ENCODE measurements around the gene SLC2A9.

Gene SLC2A9

DNA sequence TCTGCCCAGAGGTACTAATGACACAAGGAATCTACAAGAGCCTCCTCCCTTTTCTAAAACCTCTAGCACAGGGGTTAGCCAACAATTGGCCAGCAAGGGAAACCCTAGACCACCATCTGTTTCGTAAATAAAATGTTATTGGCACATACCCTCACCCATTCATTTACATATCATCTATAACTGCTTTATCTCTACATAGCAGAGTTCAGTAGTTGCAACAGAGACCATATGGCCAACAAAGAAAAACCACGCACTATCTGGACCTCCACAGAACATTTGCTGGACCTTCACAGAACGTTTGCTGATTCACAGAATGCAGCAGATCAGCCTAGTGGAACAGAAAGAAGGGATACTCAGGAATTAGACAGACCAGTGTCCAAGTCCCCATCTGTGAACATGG is 9.4 kb downstream of the SLC2A9 start:
- H3K9me3 ChIP-seq (ENCODE audit: control insufficient read depth, low read length): no peaks in the 10 kb centered on the region
- no peak overlapping the region for H3K27ac ChIP-seq (ENCODE audit: insufficient read depth, low read length, poor library complexity, severe bottlenecking)
- H3K4me1 ChIP-seq (ENCODE audit: control insufficient read depth, insufficient read depth, low read length, poor library complexity, severe bottlenecking): no peaks in the 10 kb centered on the region
- DNase-seq: no peak
- no peaks in the 10 kb centered on the region for H3K27me3 ChIP-seq (replicated peaks; ENCODE audit: control insufficient read depth, insufficient read depth, low read length, poor library complexity, severe bottlenecking)
- H3K4me3 ChIP-seq (ENCODE audit: insufficient read depth, low read depth, low read length, poor library complexity, severe bottlenecking): no peak overlapping the region
- no peaks in the 10 kb centered on the region for H3K36me3 ChIP-seq (ENCODE audit: control insufficient read depth, insufficient read depth, low read length)

DNA sequence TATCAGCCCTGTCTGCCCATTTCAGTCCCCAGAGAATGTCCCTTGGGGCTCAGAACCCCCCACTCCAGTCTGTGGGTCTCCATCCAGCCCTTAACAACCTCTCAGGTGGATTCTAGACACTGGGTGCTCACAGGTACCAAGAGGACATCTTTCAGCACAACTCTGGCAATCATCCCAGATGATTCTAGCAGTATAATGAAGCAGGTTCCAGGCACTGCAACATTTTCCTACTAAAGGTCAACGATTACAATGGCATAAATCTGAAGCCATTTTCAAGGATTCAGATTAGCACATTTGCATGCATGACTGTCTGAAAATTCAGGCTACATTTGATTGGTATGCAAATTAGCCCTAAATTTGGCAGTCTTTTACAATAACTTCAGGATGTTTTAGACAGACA is 10.0 kb downstream of the SLC2A9 start:
- H3K36me3 ChIP-seq (ENCODE audit: control insufficient read depth, insufficient read depth, low read length): no peaks in the 10 kb centered on the region
- no peaks in the 10 kb centered on the region for H3K4me1 ChIP-seq (ENCODE audit: control insufficient read depth, insufficient read depth, low read length, poor library complexity, severe bottlenecking)
- H3K27ac ChIP-seq (ENCODE audit: insufficient read depth, low read length, poor library complexity, severe bottlenecking): no peak overlapping the region
- no peak overlapping the region for H3K4me3 ChIP-seq (ENCODE audit: insufficient read depth, low read depth, low read length, poor library complexity, severe bottlenecking)
- no peaks in the 10 kb centered on the region for H3K27me3 ChIP-seq (replicated peaks; ENCODE audit: control insufficient read depth, insufficient read depth, low read length, poor library complexity, severe bottlenecking)
- H3K9me3 ChIP-seq (ENCODE audit: control insufficient read depth, low read length): no peaks in the 10 kb centered on the region
- DNase-seq: no peak

DNA sequence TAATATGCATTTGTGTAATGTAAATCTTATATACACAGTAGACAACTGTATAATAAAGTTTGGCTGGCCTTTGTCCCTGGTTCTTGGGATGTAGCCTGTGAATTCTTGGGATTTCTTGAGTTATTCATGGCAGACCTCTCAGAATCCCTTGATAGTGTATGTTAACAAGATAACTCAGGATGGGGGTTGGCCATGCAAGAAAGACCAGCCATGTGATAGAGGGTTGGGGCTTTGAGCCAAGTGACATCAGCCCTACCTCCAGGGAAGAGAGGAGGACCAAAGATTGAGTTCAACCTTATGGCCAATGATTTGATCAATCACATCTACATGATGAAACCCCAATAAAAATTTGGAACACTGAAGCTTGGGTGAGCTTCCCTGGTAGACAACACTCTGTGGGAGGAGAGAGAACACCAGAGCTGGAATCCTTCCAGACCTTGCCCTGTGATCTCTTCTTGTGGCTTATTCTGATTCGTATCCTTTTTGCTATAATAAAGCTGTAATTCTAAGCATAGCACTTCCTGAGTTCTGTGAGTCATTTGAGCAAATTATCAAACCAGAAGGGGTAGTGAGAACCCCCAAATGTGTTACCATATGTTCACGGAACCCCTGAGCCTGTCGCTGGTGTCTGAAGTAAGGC is 11.3 kb downstream of the SLC2A9 start:
- Histone ChIP-seq H3K36me3 (ENCODE audit: control insufficient read depth, insufficient read depth, low read length) (no peaks in the 10 kb centered on the region), H3K27me3 (replicated peaks; ENCODE audit: control insufficient read depth, insufficient read depth, low read length, poor library complexity, severe bottlenecking) (no peaks in the 10 kb centered on the region), H3K4me1 (ENCODE audit: control insufficient read depth, insufficient read depth, low read length, poor library complexity, severe bottlenecking) (no peaks in the 10 kb centered on the region), H3K27ac (ENCODE audit: insufficient read depth, low read length, poor library complexity, severe bottlenecking) (no peak overlapping the region), H3K4me3 (ENCODE audit: insufficient read depth, low read depth, low read length, poor library complexity, severe bottlenecking) (no peak overlapping the region), H3K9me3 (ENCODE audit: control insufficient read depth, low read length) (no peaks in the 10 kb centered on the region)
- no peak for DNase-seq

DNA sequence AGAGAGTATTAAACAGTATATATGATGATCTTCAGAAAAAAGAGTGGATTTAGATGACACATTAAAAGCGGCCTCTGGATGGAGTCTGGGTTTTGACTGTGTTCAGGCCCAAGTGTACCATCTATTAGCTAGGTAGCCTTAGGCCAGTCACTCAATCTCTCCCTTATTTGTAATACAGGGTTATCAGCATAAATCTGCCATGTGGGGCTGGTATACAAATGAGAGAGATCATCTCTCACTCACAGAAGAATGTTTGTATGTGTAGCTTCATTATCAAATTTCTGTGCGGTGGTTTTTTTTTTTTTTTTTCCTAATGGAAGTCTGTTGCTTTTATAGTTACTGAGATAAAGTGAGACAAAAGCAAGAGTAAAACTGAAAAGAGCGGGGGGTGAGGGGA is 12.7 kb downstream of the SLC2A9 start:
- DNase-seq: no peak
- Histone ChIP-seq H3K4me1 (ENCODE audit: control insufficient read depth, insufficient read depth, low read length, poor library complexity, severe bottlenecking) (no peaks in the 10 kb centered on the region), H3K27ac (ENCODE audit: insufficient read depth, low read length, poor library complexity, severe bottlenecking) (no peak overlapping the region), H3K27me3 (replicated peaks; ENCODE audit: control insufficient read depth, insufficient read depth, low read length, poor library complexity, severe bottlenecking) (no peaks in the 10 kb centered on the region), H3K4me3 (ENCODE audit: insufficient read depth, low read depth, low read length, poor library complexity, severe bottlenecking) (no peak overlapping the region), H3K36me3 (ENCODE audit: control insufficient read depth, insufficient read depth, low read length) (no peaks in the 10 kb centered on the region), H3K9me3 (ENCODE audit: control insufficient read depth, low read length) (no peaks in the 10 kb centered on the region)

DNA sequence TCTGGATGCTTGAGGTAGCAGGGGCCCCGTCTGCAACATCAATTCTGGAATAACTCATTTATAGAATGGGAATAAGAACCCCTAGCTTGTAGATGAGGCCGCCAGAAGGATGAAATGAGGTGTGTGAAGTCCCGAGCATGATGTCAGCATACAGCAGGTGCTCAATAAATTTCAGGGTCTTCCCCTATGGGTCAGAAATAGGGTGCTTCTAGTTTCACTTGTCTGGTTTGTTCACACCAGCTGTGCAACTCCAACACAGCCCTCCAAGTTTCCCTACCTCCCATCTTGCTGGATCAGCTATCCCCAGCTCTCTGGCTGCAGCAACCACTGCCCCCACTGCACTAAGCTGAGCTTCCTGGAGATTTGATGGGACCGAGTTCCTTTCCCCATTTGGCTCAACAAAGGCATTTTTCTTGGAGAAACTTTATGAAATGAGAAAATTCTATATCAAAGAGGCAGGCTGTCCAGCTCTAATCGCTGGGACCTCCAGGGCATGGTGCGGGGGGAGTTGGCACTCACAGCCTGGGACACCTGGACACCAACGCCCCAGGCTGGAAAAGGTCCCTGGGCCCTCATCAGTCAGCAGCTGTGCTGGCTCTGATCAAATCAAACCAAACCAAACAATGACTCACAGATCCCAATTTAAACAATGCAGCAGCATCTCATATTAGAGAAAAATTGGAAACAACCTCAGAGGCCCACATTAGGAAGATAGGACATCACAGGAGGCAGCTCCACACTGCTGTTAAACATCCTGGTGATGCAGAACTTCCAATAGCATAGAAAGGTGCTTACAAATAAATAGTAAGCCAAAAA is 13.3 kb downstream of the SLC2A9 start:
- Histone ChIP-seq H3K36me3 (ENCODE audit: control insufficient read depth, insufficient read depth, low read length) (no peaks in the 10 kb centered on the region), H3K27me3 (replicated peaks; ENCODE audit: control insufficient read depth, insufficient read depth, low read length, poor library complexity, severe bottlenecking) (no peaks in the 10 kb centered on the region), H3K4me3 (ENCODE audit: insufficient read depth, low read depth, low read length, poor library complexity, severe bottlenecking) (no peak overlapping the region), H3K27ac (ENCODE audit: insufficient read depth, low read length, poor library complexity, severe bottlenecking) (no peak overlapping the region), H3K4me1 (ENCODE audit: control insufficient read depth, insufficient read depth, low read length, poor library complexity, severe bottlenecking) (no peaks in the 10 kb centered on the region), H3K9me3 (ENCODE audit: control insufficient read depth, low read length) (no peaks in the 10 kb centered on the region)
- no peak for DNase-seq

DNA sequence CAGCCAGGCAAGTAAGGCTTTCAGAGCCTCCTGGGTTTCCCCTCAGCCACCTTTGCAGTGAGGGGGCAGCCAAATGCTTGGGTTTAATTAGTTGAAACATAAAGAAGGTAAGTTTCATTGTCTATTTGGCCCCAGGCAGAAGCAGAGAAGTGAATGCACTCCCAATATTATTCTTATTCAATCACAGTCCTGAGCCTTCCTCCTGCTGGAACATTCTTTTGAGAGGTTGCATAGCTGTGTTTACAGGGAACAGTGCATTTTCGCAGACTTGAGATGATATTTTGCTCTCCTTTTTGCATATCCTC is 13.9 kb downstream of the SLC2A9 start:
- H3K27ac ChIP-seq (ENCODE audit: insufficient read depth, low read length, poor library complexity, severe bottlenecking): no peak overlapping the region
- no peaks in the 10 kb centered on the region for H3K4me1 ChIP-seq (ENCODE audit: control insufficient read depth, insufficient read depth, low read length, poor library complexity, severe bottlenecking)
- no peak overlapping the region for H3K4me3 ChIP-seq (ENCODE audit: insufficient read depth, low read depth, low read length, poor library complexity, severe bottlenecking)
- H3K27me3 ChIP-seq (replicated peaks; ENCODE audit: control insufficient read depth, insufficient read depth, low read length, poor library complexity, severe bottlenecking): no peaks in the 10 kb centered on the region
- DNase-seq: no peak
- H3K36me3 ChIP-seq (ENCODE audit: control insufficient read depth, insufficient read depth, low read length): no peaks in the 10 kb centered on the region
- H3K9me3 ChIP-seq (ENCODE audit: control insufficient read depth, low read length): no peaks in the 10 kb centered on the region

DNA sequence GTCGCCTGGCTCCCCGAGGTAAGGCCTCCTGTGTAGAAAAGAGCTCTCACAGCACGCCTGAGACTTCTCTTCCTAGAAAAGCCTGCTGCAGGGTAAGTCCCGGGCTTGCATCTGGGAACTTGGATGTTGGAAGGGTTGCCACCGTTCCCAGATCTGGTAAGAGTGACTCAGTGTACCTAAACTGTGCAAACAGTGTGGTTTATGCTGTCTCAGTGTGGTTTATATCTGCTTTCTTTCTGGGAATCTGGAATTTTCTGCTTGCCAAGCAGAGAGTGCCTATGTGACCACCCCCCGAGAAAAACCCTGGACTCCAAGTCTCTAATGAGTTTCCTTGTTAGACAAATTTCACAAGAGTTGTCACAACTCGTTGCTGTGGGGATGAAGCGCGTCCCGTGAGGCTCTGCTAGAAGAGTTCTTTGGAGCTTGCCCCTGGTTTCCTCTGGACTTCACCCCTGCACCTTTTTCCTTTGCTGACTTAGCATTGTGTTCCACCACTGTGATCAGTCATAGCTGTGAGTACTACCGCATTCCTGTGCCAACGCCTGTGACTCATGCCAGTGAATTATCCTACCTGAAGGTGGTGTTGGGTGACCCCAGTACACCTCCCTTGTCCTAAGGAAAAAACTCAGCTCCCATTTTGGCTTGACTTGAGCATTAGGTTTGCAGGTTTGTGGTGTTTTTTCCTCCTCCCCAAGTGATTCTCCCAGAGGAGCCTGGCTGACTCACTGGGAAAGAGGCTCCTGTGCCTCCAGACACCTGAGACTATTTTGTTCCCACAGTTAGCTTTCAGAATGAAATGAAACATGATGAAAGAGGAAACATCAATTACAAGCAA is 14.5 kb downstream of the SLC2A9 start:
- Histone ChIP-seq H3K4me1 (ENCODE audit: control insufficient read depth, insufficient read depth, low read length, poor library complexity, severe bottlenecking) (no peaks in the 10 kb centered on the region), H3K27ac (ENCODE audit: insufficient read depth, low read length, poor library complexity, severe bottlenecking) (no peak overlapping the region), H3K9me3 (ENCODE audit: control insufficient read depth, low read length) (no peaks in the 10 kb centered on the region), H3K36me3 (ENCODE audit: control insufficient read depth, insufficient read depth, low read length) (no peaks in the 10 kb centered on the region), H3K4me3 (ENCODE audit: insufficient read depth, low read depth, low read length, poor library complexity, severe bottlenecking) (no peak overlapping the region), H3K27me3 (replicated peaks; ENCODE audit: control insufficient read depth, insufficient read depth, low read length, poor library complexity, severe bottlenecking) (no peaks in the 10 kb centered on the region)
- DNase-seq: no peak

DNA sequence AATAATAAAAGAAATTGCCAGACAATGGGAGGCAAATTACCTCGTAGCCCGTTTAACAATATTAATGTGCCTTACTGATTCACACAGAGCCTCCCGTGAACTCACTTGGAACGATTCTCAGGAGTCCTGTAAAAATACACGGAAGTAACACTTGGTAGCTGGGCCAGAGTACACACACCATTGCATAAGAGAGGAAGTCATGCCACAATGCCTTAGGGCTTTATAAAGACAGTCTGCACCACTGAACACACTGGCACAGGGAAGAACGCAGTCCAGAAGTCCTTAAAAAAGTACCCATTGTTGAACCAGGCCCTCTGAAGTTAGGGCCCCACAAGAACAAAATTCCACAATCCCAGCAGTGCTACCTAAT is 15.1 kb downstream of the SLC2A9 start:
- no peaks in the 10 kb centered on the region for H3K4me1 ChIP-seq (ENCODE audit: control insufficient read depth, insufficient read depth, low read length, poor library complexity, severe bottlenecking)
- H3K36me3 ChIP-seq (ENCODE audit: control insufficient read depth, insufficient read depth, low read length): no peaks in the 10 kb centered on the region
- H3K27me3 ChIP-seq (replicated peaks; ENCODE audit: control insufficient read depth, insufficient read depth, low read length, poor library complexity, severe bottlenecking): no peaks in the 10 kb centered on the region
- H3K4me3 ChIP-seq (ENCODE audit: insufficient read depth, low read depth, low read length, poor library complexity, severe bottlenecking): no peak overlapping the region
- DNase-seq: no peak
- H3K27ac ChIP-seq (ENCODE audit: insufficient read depth, low read length, poor library complexity, severe bottlenecking): no peak overlapping the region
- no peaks in the 10 kb centered on the region for H3K9me3 ChIP-seq (ENCODE audit: control insufficient read depth, low read length)

DNA sequence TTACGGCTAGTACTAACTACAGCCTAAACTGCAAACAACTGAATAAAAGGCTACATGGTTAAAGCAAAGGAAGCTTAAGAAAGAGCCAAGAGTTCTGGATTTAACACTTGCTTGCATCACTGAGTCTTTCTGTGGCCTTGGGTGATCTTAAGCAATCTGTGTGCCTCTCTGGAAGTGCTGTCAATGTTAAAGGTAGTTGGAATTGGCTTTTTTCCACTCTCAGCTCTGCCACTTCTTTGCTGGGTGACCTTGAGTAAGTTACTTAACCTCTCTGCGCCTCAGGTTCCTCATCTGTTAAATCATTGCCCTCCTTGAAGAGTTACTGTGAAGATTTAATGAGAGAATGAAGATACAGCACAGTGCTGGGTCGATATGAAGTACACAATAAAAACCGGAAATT is 15.7 kb downstream of the SLC2A9 start:
- no peak for DNase-seq
- H3K27ac ChIP-seq (ENCODE audit: insufficient read depth, low read length, poor library complexity, severe bottlenecking): no peak overlapping the region

DNA sequence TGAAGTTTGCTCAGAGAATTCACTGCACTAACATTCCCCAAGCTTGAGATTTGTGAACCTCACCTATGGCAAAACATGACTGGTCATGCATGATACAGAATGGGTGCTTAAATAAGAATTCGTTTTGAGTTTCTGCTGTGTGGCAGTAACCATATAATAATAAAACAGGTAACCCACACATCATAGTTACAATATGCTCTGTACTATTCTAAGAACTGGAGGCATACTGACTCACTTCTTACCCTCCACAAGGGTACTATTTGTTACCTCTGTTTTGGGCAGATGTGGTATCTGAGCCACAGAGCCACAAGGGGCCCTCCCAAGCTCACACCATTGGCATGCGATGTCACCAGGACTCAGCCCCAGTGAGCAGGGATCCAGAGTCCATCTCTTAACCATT is 17.6 kb downstream of the SLC2A9 start:
- no peaks in the 10 kb centered on the region for H3K9me3 ChIP-seq (ENCODE audit: control insufficient read depth, low read length)
- H3K4me3 ChIP-seq (ENCODE audit: insufficient read depth, low read depth, low read length, poor library complexity, severe bottlenecking): no peak overlapping the region
- no peaks in the 10 kb centered on the region for H3K4me1 ChIP-seq (ENCODE audit: control insufficient read depth, insufficient read depth, low read length, poor library complexity, severe bottlenecking)
- no peaks in the 10 kb centered on the region for H3K27me3 ChIP-seq (replicated peaks; ENCODE audit: control insufficient read depth, insufficient read depth, low read length, poor library complexity, severe bottlenecking)
- H3K27ac ChIP-seq (ENCODE audit: insufficient read depth, low read length, poor library complexity, severe bottlenecking): no peak overlapping the region
- no peak for DNase-seq
- no peaks in the 10 kb centered on the region for H3K36me3 ChIP-seq (ENCODE audit: control insufficient read depth, insufficient read depth, low read length)

More for the DNA sequence above, 15.7 kb downstream of the SLC2A9 start:
- no peaks in the 10 kb centered on the region for H3K36me3 ChIP-seq (ENCODE audit: control insufficient read depth, insufficient read depth, low read length)
- no peaks in the 10 kb centered on the region for H3K9me3 ChIP-seq (ENCODE audit: control insufficient read depth, low read length)
- no peaks in the 10 kb centered on the region for H3K27me3 ChIP-seq (replicated peaks; ENCODE audit: control insufficient read depth, insufficient read depth, low read length, poor library complexity, severe bottlenecking)
- H3K4me1 ChIP-seq (ENCODE audit: control insufficient read depth, insufficient read depth, low read length, poor library complexity, severe bottlenecking): no peaks in the 10 kb centered on the region
- H3K4me3 ChIP-seq (ENCODE audit: insufficient read depth, low read depth, low read length, poor library complexity, severe bottlenecking): no peak overlapping the region

All from effector memory CD4-positive, alpha-beta T cell (primary cell).